Thymus (tissue), 11 donors: ENCODE data around the gene BUD31. TPM values are rescaled to one million over a fixed set of nuclear protein-coding genes. Genes with fewer than 3 reads are reported as not detected.

Source experiments
- DNase-seq, 9 donors: peaks; one replicate each; pipeline ENCODE4 v3.0.0-alpha.2; 2013; ENCODE audit warnings: low spot score in 9 of 9, low read depth in 6 of 9, missing footprints in 1 of 9
- H3K27ac ChIP-seq, 2 donors: one replicate each; pipeline ENCODE4 v1.5.1; 2013; ENCODE audit warnings: control low read depth in 1 of 2, low read depth in 1 of 2, low read length in 1 of 2, mild to moderate bottlenecking in 1 of 2, moderate library complexity in 1 of 2
- H3K27me3 ChIP-seq, 2 donors: one replicate each; pipeline ENCODE4 v1.5.1; 2013; ENCODE audit warnings: low read length in 1 of 2; ENCODE audit not compliant: control insufficient read depth in 2 of 2, insufficient read depth in 1 of 2
- H3K36me3 ChIP-seq, 2 donors: one replicate each; pipeline ENCODE4 v1.5.1; 2013; ENCODE audit warnings: low read length in 1 of 2, mild to moderate bottlenecking in 1 of 2, moderate library complexity in 1 of 2; ENCODE audit not compliant: control insufficient read depth in 2 of 2, insufficient read depth in 2 of 2
- H3K4me1 ChIP-seq, 2 donors: one replicate each; pipeline ENCODE4 v1.5.1; 2013; ENCODE audit warnings: low read length in 2 of 2; ENCODE audit not compliant: control insufficient read depth in 2 of 2, insufficient read depth in 2 of 2
- H3K4me3 ChIP-seq, 2 donors: one replicate each; pipeline ENCODE4 v1.5.1; 2013; ENCODE audit warnings: low read length in 2 of 2, control low read depth in 1 of 2, mild to moderate bottlenecking in 1 of 2
- H3K9me3 ChIP-seq, 2 donors: one replicate each; pipeline ENCODE4 v1.5.1; 2013; ENCODE audit warnings: low read length in 1 of 2, mild to moderate bottlenecking in 1 of 2; ENCODE audit not compliant: control insufficient read depth in 2 of 2, insufficient read depth in 1 of 2
- WGBS: extraction: QIAGEN DNeasy Blood & Tissue Kit; methylation state at CpG from one replicate; pipeline ENCODE4 v1.1.7; 2013; 5-methylcytosine and 5-hydroxymethylcytosine counted together
- polyA plus RNA-seq: library from polyadenylated mRNA; stranded (reverse); fragments of 200-250 nt; gene quantifications from one replicate; pipeline ENCODE4 v1.2.3, GENCODE V29; 2013
- total RNA-seq: library from RNA; stranded (reverse); fragments of 120-200 nt; gene quantifications from one replicate; pipeline ENCODE4 v1.2.4, GENCODE V29; 2013
- donor health status: healthy.

BUD31 gene
- total and polyA plus RNA-seq, 2 donors: 102 to 123 TPM

GRCh38 chr7:99460651-99461050, 51.9 kb downstream of the BUD31 start:
- Histone ChIP-seq H3K36me3 (peaks cover 55 to 65% of the 10 kb centered on the region in 2 donors), H3K4me1 (peaks cover 8 to 9% of the 10 kb centered on the region in 2 donors), H3K27me3 (no peaks in the 10 kb centered on the region), H3K4me3 (no peak overlapping the region), H3K27ac (no peak overlapping the region), H3K9me3 (no peaks in the 10 kb centered on the region)
- WGBS: 95% methylated on average over 11 of the region's 11 CpGs
- DNase-seq: no peak

- H3K36me3 ChIP-seq: peaks cover 49 to 60% of the 10 kb centered on the region in 2 donors
- no peak for DNase-seq
- peaks cover 9% of the 10 kb centered on the region in 2 donors for H3K4me1 ChIP-seq
Measured at GRCh38 chr7:99461221-99461620, 52.5 kb downstream of the BUD31 start.

GRCh38 chr7:99465421-99465768, 56.6 kb downstream of the BUD31 start:
- H3K27ac ChIP-seq: peak overlapping the region in 1 of 2 donors; percentile 63
- no peak for DNase-seq
- peaks cover 4 to 21% of the 10 kb centered on the region in 2 donors for H3K27me3 ChIP-seq
- H3K4me1 ChIP-seq: peaks cover 11 to 12% of the 10 kb centered on the region in 2 donors
- WGBS: 9% methylated on average over 9 of the region's 9 CpGs
- H3K36me3 ChIP-seq: peaks cover 8 to 19% of the 10 kb centered on the region in 2 donors
- peak overlapping the region; percentile 54 to 94 for H3K4me3 ChIP-seq
- H3K9me3 ChIP-seq: peaks cover 0 to 5% of the 10 kb centered on the region in 2 donors

More at GRCh38 chr7:99461221-99461620, 52.5 kb downstream of the BUD31 start:
- Histone ChIP-seq H3K4me3 (no peak overlapping the region), H3K27me3 (no peaks in the 10 kb centered on the region), H3K9me3 (peaks cover 0 to 5% of the 10 kb centered on the region in 2 donors), H3K27ac (no peak overlapping the region)
- WGBS: 95% methylated on average over 2 of the region's 2 CpGs

- H3K4me1 ChIP-seq: peaks cover 11 to 19% of the 10 kb centered on the region in 2 donors
- peaks cover 0 to 8% of the 10 kb centered on the region in 2 donors for H3K36me3 ChIP-seq
- no peak overlapping the region for H3K4me3 ChIP-seq
- peaks cover 4 to 23% of the 10 kb centered on the region in 2 donors for H3K27me3 ChIP-seq
- H3K9me3 ChIP-seq: peaks cover 0 to 5% of the 10 kb centered on the region in 2 donors
- no peak overlapping the region for H3K27ac ChIP-seq
- 93% methylated on average over 29 of the region's 29 CpGs for WGBS
- no peak for DNase-seq
Measured at GRCh38 chr7:99468336-99468918, 59.7 kb downstream of the BUD31 start.

Other genes with a start within 250 kb of the BUD31 start
- not detected for gene KPNA7, start 200.9 kb upstream of the BUD31 start, total RNA-seq
- 0.14 TPM for gene KPNA7, start 200.9 kb upstream of the BUD31 start, polyA plus RNA-seq
- gene MYH16, start 136.1 kb upstream of the BUD31 start, total RNA-seq: 0.05 TPM
- 0.09 TPM for gene MYH16, start 136.1 kb upstream of the BUD31 start, polyA plus RNA-seq
- 39.9 TPM for gene ARPC1A, start 83.1 kb upstream of the BUD31 start, total RNA-seq
- 149 TPM for gene ARPC1A, start 83.1 kb upstream of the BUD31 start, polyA plus RNA-seq
- gene ARPC1B, start 34.2 kb upstream of the BUD31 start, total RNA-seq: 186 TPM
- gene ARPC1B, start 34.2 kb upstream of the BUD31 start, polyA plus RNA-seq: 204 TPM
- gene PDAP1, start 372 bp upstream of the BUD31 start, total RNA-seq: 73.6 TPM
- 120 TPM for gene PDAP1, start 372 bp upstream of the BUD31 start, polyA plus RNA-seq
- 2.8 TPM for gene PTCD1, start 29.8 kb downstream of the BUD31 start, total RNA-seq
- gene PTCD1, start 29.8 kb downstream of the BUD31 start, polyA plus RNA-seq: 2.8 TPM
- 19.0 TPM for gene CPSF4, start 30.0 kb downstream of the BUD31 start, total RNA-seq
- gene CPSF4, start 30.0 kb downstream of the BUD31 start, polyA plus RNA-seq: 51.1 TPM
- gene ATP5MF, start 57.2 kb downstream of the BUD31 start, total RNA-seq: 533 TPM
- gene ATP5MF, start 57.2 kb downstream of the BUD31 start, polyA plus RNA-seq: 896 TPM
- gene ZNF789, start 63.9 kb downstream of the BUD31 start, total RNA-seq: 10.3 TPM
- gene ZNF789, start 63.9 kb downstream of the BUD31 start, polyA plus RNA-seq: 23.0 TPM
- 26.1 TPM for gene ZNF394, start 91.3 kb downstream of the BUD31 start, total RNA-seq
- gene ZNF394, start 91.3 kb downstream of the BUD31 start, polyA plus RNA-seq: 41.3 TPM
- gene ZKSCAN5, start 95.7 kb downstream of the BUD31 start, total RNA-seq: 11.0 TPM
- 5.7 TPM for gene ZKSCAN5, start 95.7 kb downstream of the BUD31 start, polyA plus RNA-seq
- 7.6 TPM for gene FAM200A, start 143.1 kb downstream of the BUD31 start, total RNA-seq
- gene FAM200A, start 143.1 kb downstream of the BUD31 start, polyA plus RNA-seq: 11.2 TPM
- gene ZNF655, start 149.7 kb downstream of the BUD31 start, total RNA-seq: 58.9 TPM
- gene ZNF655, start 149.7 kb downstream of the BUD31 start, polyA plus RNA-seq: 117 TPM
- 1.5 TPM for gene TMEM225B, start 189.3 kb downstream of the BUD31 start, total RNA-seq
- 2.8 TPM for gene TMEM225B, start 189.3 kb downstream of the BUD31 start, polyA plus RNA-seq
- 16.7 TPM for gene ZSCAN25, start 208.0 kb downstream of the BUD31 start, total RNA-seq
- 9.8 TPM for gene ZSCAN25, start 208.0 kb downstream of the BUD31 start, polyA plus RNA-seq